Measurements from ENCODE around the gene PHTF2.
"Not testable (repeated sequence)": the region's sequence is repeated elsewhere in the genome, so short reads cannot be mapped to it uniquely, and the experiment has no call there.

PHTF2 gene

DNA sequence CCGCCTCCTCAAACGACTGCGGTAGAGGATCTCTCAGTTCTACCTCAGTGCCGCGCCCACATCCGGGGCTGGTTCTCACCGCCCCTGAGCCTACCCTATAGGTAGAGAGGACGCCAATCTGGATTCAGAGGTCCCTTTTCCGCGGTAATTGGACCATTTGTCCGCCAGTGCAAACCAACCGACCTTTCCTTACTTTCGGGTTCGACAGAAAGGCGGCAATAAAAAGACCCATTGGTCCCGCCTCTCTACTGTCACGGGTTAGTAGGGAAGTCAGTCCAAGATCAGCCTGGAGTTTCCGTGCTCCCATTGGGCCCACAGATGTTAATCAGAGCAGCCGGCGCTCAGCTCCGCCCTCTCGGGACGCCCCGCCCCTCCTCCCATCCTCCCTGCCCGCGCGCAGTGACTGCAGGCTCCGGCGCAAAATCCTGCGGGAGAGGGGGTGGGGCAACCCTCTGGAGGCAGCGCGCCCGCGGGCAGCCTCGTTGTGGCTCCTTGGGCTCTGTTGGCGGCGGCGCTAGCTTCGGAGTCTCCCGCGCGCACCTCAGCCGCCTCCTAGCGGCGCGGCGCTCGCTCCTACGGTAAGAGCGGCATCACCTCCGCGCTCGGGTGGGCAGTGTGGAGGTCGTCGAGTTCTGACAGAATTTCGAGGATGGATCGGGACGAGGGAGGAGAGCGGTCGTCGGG lies at the start of gene PHTF2, which contains the start of gene TMEM60:
PHTF2 (plus strand) TSS at position 380 of the 684 bp plus-strand sequence.
TMEM60 (minus strand) TSS at position 41 of the 684 bp plus-strand sequence. CDS start 4,061 bp downstream, outside the sequence.
- peak; percentile 100 for DNase-seq (ENCODE audit: low spot score)

DNA sequence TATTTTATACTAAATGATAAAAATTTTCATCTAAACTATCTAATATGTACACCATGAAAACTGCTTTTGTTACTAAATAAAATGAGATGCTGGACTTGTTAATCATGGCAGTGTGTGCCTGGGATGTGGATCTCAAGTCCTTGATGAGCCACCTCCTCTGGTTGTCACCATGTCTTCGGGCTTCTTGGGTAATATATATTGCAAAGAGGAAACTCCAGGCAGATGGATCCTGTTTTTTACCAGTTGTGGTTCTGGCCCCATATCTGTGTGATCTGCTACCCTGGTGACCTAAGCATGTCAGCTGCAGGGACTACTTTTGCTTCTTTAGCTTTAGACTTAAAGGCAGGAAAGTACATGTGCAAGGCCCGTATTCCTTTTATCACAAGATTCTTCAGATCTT lies 46.6 kb upstream of the PHTF2 start:
- DNase-seq (ENCODE audit: low spot score), result no peak

DNA sequence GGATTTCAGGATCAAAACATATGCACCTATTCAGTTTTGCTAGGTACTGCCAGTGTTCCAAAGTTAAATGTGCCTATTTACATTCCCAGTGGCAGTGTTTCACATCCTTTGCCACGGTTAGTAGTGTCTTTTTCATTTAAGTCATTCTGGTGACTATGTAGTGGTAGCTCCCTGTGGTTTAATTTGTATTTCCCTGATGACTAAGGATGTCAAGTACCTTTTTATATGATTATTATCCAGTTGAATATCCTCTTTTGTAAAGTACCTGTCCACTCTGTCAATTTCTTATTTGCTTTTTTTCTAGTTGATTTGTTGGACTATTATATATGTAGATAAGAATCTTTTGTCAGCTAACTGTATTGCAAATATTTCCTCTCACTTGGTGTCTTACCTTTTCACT lies 45.4 kb upstream of the PHTF2 start:
- DNase-seq (ENCODE audit: low spot score), result no peak

DNA sequence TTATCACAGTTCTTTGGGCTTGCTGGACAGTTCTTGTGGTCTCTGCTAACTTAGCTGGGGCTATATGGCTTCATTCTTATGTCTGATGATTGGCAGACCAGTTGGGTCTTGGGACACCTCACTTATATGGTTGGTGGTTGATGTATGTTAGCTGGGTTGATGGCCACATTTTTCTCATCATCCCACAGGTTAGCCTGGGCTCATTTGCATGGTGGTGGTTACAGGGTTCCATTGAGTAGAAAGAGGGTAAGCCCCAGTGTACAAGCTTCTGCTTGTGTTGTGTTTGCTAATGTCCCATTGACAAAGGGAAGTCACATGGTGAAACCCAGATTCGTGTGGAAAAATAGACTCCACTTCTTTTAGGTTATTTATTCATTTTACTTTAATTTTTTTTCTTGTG lies 41.0 kb upstream of the PHTF2 start:
- DNase-seq (ENCODE audit: low spot score), result no peak

GRCh38 chr7:77759294-77759889 lies 39.2 kb upstream of the PHTF2 start:
- peak; percentile 70 for DNase-seq (ENCODE audit: low spot score)

GRCh38 chr7:77760809-77761453 lies 37.6 kb upstream of the PHTF2 start:
- peak; percentile 34 for DNase-seq (ENCODE audit: low spot score)

- no peak for DNase-seq (ENCODE audit: low spot score)
Observed at GRCh38 chr7:77765481-77765880, 33.1 kb upstream of the PHTF2 start.

DNA sequence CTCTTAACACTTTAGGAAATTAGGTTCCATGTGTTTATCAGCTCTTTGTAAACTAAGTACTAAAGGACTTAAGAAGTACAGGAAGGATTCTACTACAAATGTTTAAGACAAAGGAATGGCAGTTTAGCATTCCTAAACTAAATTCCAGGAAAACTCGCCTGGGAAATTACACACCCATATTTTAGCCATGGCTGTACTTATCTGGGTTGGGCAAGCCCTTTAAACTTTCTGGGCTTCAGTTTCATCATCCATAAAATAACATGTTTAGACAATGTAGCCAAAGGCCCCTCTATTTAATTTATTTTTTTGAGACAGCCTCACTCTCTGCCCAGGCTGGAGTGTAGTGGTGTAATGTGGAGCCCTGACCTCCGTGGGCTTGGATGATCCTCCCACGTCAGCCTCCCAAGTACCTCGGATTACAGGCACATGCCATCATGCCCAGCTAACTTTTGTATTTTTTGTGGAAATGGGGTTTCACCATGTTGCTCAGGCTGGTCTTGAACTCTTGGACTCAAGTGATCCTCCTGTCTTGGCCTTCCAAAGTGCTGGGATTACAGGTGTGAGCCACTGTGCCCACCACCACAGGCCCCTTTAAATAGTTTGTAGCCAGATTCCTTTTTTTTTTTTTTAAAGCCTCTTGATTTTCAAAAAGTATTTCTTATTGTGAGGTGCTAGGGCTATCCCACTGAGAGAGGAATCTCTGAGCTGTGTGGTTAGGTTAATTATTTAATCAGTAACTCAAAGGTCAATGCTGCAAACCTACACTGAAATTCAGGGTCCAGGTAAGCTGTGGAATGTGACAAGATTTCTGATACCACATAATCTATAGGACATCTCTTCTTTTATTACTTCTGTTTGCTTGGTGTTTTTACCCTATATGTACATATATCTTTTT lies 32.4 kb upstream of the PHTF2 start:
- peak; percentile 63 for DNase-seq (ENCODE audit: low spot score)

DNA sequence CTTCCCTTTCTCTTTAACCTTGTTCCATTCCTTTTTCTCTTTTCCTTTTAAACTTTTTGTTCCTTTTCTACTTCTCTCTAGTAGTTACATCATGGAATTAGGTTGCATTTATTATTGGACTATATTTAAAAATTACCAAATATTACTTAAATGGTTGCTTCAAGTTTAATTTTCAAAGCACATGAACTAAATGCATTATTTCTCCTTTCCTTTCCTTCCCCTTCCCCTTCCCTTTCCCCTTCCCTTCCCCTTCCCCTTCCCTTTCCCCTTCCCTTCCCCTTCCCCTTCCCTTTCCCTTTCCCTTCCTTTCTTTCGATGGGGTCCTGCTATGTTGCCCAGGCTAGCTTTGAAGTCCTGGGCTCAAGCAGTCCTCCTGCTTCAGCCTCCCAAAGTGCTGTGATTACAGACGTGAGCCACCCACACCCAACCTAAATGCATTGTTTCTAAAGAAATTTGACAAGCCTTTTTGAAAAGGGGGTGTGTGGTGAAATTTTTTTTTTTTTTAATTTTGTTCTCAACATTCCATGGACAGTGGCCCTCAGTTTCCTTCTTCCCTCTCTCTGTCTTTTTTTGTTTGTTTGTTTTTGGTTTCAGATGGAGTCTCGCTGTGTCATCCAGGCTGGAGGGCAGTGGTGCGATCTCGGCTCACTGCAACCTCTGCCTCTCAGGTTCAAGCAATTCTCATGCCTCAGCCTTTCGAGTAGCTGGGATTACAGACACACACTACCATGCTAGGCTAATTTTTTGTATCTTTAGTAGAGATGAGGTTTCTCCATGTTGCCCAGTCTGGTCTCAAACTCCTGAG lies 31.6 kb upstream of the PHTF2 start:
- DNase-seq (ENCODE audit: low spot score), result no peak

DNA sequence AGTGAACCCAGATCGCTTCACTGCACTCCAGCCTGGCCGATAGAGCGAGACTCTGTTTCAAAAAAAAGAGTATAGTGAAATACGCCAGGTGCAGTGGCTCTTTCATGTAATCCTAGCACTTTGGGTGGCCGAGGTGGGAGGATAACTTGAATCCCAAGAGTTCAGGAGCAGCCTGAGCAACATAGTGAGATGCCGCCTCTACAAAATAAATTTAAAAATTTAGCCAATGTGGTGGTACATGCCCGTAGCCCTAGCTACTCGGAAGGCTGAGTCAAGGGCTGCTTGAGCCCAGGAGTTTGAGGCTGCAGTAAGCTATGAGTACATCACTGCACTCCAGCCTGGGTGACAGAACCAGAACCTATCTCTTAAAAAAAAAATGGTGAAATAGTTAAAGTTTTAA lies 28.3 kb upstream of the PHTF2 start:
- no peak for DNase-seq (ENCODE audit: low spot score)

- no peak for DNase-seq (ENCODE audit: low spot score)
Observed at GRCh38 chr7:77771901-77772300, 26.7 kb upstream of the PHTF2 start.

DNA sequence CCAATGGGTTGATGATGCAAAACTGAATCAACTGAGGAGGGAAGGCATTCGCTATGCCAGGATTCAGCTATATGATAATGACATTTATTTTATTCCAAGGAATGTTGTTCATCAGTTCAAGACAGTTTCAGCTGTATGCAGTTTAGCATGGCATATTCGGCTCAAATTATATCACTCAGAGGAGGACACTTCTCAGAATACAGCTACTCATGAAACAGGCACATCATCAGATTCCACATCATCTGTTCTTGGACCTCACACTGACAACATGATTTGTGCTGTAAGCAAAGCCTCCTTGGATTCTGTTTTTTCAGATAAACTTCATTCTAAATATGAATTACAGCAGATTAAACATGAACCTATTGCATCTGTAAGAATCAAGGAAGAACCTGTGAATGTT lies 20.0 kb upstream of the PHTF2 start:
- DNase-seq (ENCODE audit: low spot score), result no peak

- no peak for DNase-seq (ENCODE audit: low spot score)
Observed at GRCh38 chr7:77782383-77782782, 16.2 kb upstream of the PHTF2 start.

DNA sequence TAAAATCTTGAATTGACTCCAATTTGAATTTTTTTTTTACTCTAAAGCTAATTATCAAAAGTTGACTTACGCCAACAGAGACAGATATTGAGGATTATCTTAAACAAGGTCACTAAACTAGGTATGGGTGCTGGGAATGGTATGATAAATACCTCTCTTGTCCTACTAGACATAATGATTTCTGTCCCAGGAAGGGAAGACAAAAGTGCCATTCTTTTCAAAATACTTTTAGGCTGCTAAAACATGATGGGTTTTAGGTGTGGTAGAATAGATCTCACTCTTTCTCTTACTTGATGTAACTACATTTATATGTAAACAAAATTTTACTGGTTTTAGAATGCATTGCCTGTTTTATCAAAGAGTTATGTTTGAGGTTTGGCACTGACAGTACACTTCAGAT lies 15.5 kb upstream of the PHTF2 start:
- no peak for DNase-seq (ENCODE audit: low spot score)

GRCh38 chr7:77783545-77783944 lies 15.0 kb upstream of the PHTF2 start:
- no peak for DNase-seq (ENCODE audit: low spot score)

GRCh38 chr7:77784426-77784825 lies 14.1 kb upstream of the PHTF2 start:
- DNase-seq (ENCODE audit: low spot score), result not testable (repeated sequence)

DNA sequence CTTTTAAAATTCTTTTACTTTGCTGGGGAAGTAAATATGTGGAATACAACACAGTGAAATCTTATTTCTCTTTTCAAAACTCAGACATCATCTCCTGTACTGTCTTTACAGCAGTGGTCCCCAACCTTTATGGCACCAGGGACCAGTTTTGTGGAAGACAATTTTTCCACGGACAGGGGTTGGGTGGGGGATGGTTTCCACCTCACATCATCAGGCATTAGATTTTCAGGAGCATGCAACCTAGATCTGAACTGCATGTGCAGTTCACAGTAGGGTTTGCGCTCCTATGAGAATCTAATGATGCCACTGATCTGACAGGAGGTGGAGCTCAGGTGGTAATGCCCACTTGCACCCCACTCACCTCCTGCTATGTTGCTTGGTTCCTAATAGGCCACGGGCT lies 12.6 kb upstream of the PHTF2 start:
- no peak for DNase-seq (ENCODE audit: low spot score)

DNA sequence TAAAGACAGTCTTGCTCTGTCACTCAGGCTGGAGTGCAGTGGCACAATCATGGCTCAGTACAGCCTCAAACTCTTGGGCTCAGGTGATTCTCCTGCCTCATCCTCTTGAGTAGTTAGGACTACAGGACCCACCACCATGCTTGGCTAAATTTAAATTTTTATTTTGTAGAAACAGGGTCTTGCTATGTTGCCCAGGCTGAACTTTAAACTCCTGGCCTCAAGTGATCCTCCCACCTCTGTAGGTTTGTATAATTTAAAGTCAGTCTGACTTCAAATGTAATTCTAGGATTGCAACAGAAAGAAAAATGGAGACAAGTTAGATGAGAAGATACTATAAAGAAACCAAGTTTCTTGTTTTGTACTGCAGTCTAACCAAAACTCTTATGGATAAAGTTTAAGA lies 11.8 kb upstream of the PHTF2 start:
- DNase-seq (ENCODE audit: low spot score), result no peak

DNA sequence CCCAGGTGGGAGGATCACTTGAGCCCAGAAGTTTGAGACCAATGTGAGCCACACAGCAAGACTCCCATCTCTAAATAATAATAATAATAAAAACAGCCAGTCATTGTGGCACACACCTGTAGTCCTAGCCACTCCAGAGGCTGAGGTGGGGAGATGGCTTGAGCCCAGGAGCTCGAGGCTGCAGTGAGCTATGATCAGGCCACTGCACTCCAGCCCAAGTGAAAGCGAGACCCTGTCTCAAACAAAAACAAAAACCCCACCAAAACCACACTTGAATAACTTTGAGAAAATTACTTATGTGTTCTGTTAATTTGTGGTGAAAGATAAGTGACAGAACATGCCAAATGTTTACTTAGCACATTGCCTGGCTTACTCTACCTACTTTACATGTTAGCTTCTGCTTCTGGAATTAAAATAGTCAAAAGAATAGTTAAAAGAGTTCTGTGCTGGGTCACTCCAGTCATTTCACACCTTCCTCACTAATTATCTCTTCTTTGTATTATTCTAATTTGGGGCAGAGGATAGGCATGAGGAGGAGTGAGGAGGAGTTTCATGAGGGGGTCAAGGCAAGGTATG lies 10.2 kb upstream of the PHTF2 start:
- DNase-seq (ENCODE audit: low spot score), result no peak

DNA sequence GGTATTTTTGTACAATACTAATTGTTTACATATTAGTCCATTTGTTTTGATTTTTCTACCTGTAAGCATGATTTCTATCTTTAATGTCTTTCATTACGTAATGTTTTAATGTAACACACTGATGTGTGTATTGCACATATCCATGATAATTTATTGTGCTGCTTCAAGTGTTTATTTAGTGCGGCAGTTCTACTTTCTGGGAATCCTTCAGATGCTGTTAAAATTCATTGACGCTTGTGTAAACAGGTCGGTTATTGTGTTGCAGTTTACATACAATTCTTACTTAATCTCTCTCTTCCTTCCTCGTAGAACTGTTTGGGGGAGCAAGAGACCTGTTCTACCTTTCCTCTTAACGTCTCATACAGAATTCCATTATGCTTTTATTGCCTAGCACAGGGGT lies 7.2 kb upstream of the PHTF2 start:
- no peak for DNase-seq (ENCODE audit: low spot score)

- no peak for DNase-seq (ENCODE audit: low spot score)
Observed at GRCh38 chr7:77791956-77792355, 6.6 kb upstream of the PHTF2 start.

Data from kidney tubule cell (primary cell).